Fibroblast of villous mesenchyme (primary cell): Measurements from ENCODE around the gene KCNQ5. TPM values are rescaled to one million over a fixed set of nuclear protein-coding genes. Genes with fewer than 3 reads are reported as not detected.

Experiments
- DNase-seq: peaks from one replicate; pipeline ENCODE4 v3.0.0-alpha.2; 2010; ENCODE audit warnings: low read depth
- H3K4me3 ChIP-seq: 2 replicates; pipeline ENCODE4 v1.5.1; 2011; ENCODE audit warnings: low read depth, mild to moderate bottlenecking, low read length
- CTCF ChIP-seq: IDR thresholded peaks from 2 replicates; pipeline ENCODE4 v1.5.1; 2012; ENCODE audit warnings: low read depth, mild to moderate bottlenecking, low read length; ENCODE audit not compliant: insufficient read depth
- total RNA-seq: library from RNA; depleted of rRNA; stranded (reverse); fragments of >200 nt; gene quantifications from 2 replicates; pipeline ENCODE4 v1.2.3, GENCODE V29; 2012

KCNQ5 gene
- total RNA-seq, 1 donor, result 0.86 TPM

- DNase-seq, result peak; percentile 50
- TF ChIP-seq CTCF, result no peak
- H3K4me3 ChIP-seq, result no peak overlapping the region
Observed at GRCh38 chr6:72798196-72798595, 176.3 kb downstream of the KCNQ5 start.

GRCh38 chr6:72809746-72810379 is 188.0 kb downstream of the KCNQ5 start:
- no peak for TF ChIP-seq CTCF
- peak; percentile 39 for DNase-seq
- H3K4me3 ChIP-seq, result no peak overlapping the region

GRCh38 chr6:72810571-72811280 is 188.9 kb downstream of the KCNQ5 start:
- no peak overlapping the region for H3K4me3 ChIP-seq
- TF ChIP-seq CTCF, result no peak
- no peak for DNase-seq

- peak; percentile 46 for DNase-seq
- H3K4me3 ChIP-seq, result no peak overlapping the region
- no peak for TF ChIP-seq CTCF
Observed at GRCh38 chr6:72811971-72812421, 190.1 kb downstream of the KCNQ5 start.

- H3K4me3 ChIP-seq, result no peak overlapping the region
- TF ChIP-seq CTCF, result no peak
- no peak for DNase-seq
Observed at GRCh38 chr6:72813807-72814596, 192.1 kb downstream of the KCNQ5 start.

- no peak for TF ChIP-seq CTCF
- H3K4me3 ChIP-seq, result no peak overlapping the region
- DNase-seq, result no peak
Observed at GRCh38 chr6:72816022-72816421, 194.2 kb downstream of the KCNQ5 start.
